Measurements from ENCODE around the gene GPAT3.
"Not testable (repeated sequence)": the region's sequence is repeated elsewhere in the genome, so short reads cannot be mapped to it uniquely, and the experiment has no call there.

The GPAT3 gene

GRCh38 chr4:83605210-83605609 is 69.3 kb downstream of the GPAT3 start:
- no peak for DNase-seq

DNA sequence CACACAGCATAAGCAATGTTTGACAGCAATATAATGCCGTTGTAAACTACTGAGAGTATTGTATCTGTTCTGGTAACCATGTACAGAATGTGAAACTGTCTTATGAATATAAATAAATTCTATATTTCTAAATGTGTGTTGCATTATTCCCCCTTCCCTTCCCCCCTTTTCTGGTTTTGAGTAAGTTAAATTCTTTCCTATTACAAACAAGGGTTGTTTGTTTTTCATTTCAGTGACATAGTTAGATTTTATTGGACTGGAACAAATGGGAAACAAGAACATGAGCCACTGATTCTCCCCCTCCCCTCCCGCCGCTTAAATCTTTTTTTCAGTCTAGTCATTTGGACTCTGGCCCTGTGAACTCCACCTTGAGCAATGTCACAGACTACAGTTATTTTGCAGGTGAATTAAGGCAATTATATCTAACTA is 69.8 kb downstream of the GPAT3 start:
- no peak for DNase-seq

DNA sequence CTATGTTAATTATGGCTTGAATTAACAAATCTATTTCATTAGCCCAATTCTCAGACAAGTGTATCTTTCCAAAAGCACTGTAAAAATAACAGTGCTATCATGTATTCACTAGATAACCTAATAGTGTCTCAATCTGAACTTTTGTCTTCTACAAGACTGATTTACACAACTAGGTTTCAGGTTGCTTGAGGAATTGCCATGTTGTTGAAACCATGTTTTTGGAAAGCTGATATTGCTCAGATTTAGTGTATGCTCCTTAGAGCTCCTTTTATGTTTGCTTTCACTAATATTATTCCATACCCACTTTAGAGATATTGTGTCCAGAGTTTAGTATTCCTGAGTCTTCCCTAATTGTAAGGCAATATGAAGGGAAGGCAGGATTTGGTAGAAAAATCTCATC is 70.6 kb downstream of the GPAT3 start:
- DNase-seq, result no peak

GRCh38 chr4:83606898-83607297 is 71.0 kb downstream of the GPAT3 start:
- DNase-seq, result no peak

DNA sequence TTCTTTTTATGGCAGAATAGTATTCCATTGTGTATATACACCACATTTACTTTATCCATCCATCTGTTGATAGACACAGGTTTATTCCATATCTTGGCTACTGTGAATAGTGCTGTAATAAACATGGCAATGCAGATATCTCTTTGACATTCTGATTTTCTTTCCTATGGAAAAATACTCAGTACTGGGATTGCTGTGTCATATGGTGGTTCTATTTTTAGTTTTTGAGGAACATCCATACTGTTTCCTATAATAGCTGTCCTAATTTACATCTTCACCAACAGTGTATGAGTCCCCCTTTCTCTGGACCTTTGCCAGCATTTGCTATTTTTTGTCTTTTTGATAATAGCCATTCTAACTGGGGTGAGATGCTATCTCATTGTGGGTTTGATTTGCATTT is 73.5 kb downstream of the GPAT3 start:
- no peak for DNase-seq

GRCh38 chr4:83610729-83611128 is 74.8 kb downstream of the GPAT3 start:
- no peak for DNase-seq

- no peak for DNase-seq
Measured at GRCh38 chr4:83613023-83613422, 77.1 kb downstream of the GPAT3 start.

DNA sequence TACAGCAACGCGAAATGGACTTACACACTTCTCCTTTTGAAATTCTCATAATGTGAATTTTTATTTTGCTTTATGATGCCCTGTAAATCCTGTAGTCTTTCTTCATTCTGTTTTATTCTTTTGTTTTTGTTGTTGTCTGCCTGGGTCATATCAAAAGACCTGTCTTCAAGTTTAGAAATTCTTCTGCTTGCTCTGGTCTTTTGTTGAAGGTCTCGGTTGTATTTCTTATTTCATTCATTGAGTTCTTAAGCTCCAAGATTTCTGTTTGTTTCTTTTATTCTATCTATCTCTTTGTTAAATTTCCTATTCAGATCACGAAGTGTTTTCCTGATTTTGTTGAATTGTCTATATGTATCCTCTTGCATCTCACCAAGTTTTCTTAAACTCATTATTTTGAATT is 78.1 kb downstream of the GPAT3 start:
- no peak for DNase-seq

DNA sequence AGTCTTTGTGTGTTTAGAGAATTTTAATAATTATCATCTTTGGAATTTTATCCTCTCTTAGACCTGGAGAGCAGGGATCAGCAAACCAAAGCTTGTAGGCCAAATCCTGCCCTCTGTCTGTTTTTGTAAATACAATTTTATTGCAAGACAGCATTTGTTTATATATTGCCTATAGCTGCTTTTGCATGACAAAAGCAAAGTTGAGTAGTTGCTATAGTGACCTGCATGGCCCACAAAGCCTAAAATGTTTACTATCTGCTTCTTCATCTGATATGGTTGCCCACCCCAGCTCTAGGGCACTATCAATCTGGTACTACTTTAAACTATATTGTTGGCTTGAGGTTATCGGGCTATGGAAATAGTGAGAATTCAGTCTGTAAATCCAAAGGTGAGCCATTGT is 80.3 kb downstream of the GPAT3 start:
- DNase-seq, result no peak

GRCh38 chr4:83617371-83618035 is 81.6 kb downstream of the GPAT3 start:
- DNase-seq, result no peak

- DNase-seq, result no peak
Measured at GRCh38 chr4:83618431-83618830, 82.5 kb downstream of the GPAT3 start.

GRCh38 chr4:83618991-83619645 is 83.2 kb downstream of the GPAT3 start:
- DNase-seq, result no peak

DNA sequence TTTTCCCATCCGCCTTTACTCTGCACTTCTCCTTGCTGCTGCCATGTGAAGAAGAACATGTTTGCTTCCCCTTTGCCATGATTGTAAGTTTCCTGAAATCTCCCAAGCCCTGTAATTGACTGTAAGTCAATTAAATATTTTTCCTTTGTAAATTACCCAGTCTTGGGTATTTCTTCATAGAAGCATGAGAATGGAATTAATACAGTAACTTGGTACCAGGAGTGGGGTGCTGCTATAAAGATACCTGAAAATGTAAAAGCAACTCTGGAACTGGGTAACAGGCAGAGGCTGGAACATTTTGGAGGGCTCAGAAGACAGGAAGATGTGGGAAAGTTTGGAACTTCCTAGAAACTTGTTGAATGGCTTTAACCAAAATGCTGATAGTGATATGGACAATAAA is 86.2 kb downstream of the GPAT3 start:
- not testable (repeated sequence) for DNase-seq

GRCh38 chr4:83625821-83626220 is 89.9 kb downstream of the GPAT3 start:
- DNase-seq, result no peak

DNA sequence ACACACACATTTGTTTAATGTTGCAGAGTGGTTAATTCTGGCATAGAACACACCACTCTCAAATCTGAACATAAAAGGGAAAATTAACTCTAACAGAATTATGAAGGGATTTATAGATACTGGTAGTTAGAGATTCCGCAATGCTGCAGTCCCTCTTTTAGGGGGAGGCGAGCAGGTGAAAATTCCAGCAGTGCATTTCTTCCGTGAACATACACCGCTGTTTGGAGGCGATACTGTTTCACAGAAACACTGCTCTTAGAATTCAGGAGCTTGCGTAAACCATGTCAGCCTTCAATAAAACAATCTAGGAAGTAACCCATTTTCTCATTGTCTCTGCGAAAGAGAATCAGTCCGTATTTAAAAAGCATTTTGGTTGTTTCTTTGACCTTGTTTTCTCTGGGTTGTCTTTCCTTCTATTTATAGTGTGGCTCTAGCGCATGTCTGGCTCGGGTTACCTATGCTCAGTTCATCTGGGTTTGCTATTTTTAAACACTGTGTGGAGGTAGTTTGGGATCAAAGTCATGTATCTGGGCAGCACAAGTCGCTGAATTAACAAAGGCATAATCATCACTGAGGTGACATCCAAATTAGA is 90.4 kb downstream of the GPAT3 start:
- no peak for DNase-seq

- DNase-seq, result no peak
Measured at GRCh38 chr4:83629945-83630721, 94.2 kb downstream of the GPAT3 start.

- no peak for DNase-seq
Measured at GRCh38 chr4:83631066-83631465, 95.2 kb downstream of the GPAT3 start.

- DNase-seq, result no peak
Measured at GRCh38 chr4:83636930-83637329, 101.0 kb downstream of the GPAT3 start.

DNA sequence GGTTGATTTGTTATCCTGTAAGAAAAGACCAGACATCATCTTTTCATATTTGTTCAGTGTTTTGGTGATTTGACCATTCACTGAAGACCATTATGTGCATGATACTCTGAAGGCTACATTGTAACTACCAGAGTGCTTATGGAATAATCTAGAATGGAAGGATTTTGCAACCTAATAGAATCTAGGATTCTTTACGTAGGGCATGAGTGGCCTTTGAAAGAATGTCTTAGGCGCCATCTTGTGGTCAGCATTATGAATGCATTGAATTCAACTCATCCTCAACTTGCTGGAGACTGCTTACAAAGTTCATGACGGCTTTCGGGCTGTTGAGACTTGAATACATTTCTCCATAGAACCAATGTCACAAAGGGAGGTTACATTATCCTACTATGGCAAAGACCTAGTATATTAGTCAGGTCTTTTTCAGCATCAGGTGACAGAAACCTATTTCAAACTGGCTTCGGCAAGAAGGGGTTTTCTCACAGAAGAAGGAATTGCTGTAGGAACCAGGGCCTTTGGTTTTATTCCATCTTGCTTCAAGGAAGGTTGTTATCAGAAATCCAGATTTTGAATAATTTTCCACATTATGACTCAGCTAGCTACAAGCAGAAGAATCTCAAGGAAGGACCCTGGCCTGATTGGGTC is 104.1 kb downstream of the GPAT3 start:
- DNase-seq, result peak; percentile 10 to 40

DNA sequence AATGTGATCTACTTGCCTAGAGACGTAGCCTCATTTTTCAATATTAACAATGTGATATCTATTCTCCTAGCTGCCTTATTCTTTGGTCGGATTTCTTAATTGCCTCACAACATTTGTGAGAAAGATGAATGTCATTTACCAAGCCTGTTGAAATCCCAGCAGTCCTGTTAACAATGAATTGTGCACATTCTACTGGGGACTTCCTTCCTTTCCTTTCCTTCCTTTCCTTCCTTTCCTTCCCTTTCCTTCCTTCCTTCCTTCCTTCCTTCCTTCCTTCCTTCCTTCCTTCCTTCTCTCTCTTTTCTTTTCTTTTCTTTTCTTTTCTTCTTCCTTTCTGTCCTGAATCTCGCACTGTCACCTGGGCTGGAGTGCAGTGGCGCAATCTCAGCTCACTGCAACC is 107.1 kb downstream of the GPAT3 start:
- no peak for DNase-seq

- peak; percentile 9 to 48 for DNase-seq
Measured at GRCh38 chr4:83644677-83645659, 109.1 kb downstream of the GPAT3 start.

Data from NCI-H524 (cell line).